ENCODE data around the gene NYAP1. TPM values are rescaled to one million over a fixed set of nuclear protein-coding genes. Genes with fewer than 3 reads are reported as not detected.
A peak's percentile ranks its signal among the peaks of the same experiment; 100 is the strongest.
"Not testable (repeated sequence)": the region's sequence is repeated elsewhere in the genome, so short reads cannot be mapped to it uniquely, and the experiment has no call there.

Gene NYAP1
- total RNA-seq, 4 donors from 2014 or later = 8.8 to 21.3 (median 11.4) TPM

- no peaks in the 10 kb centered on the region for H3K9me3 ChIP-seq
- H3K4me1 ChIP-seq = peaks cover 0 to 22% (median 11%) of the 10 kb centered on the region in 4 donors
- H3K36me3 ChIP-seq = peaks cover 0 to 17% (median 7%) of the 10 kb centered on the region in 3 donors
- H3K27me3 ChIP-seq = no peaks in the 10 kb centered on the region
- TF ChIP-seq CTCF (IDR thresholded peaks at IDR 0.05) = no peak
- no peak for TF ChIP-seq EP300 (IDR thresholded peaks at IDR 0.05)
- no peak for TF ChIP-seq POLR2A (IDR thresholded peaks at IDR 0.05)
- no peak overlapping the region for H3K4me3 ChIP-seq
- DNase-seq (ENCODE audit: low spot score in 2 of 2) = no peak
- peak overlapping the region in 1 of 4 donors; percentile 22 for H3K27ac ChIP-seq
- 49 to 55% methylated on average over 2 of the region's 2 CpGs for WGBS, 2 donors
Observed at GRCh38 chr7:100438172-100438571, 45.6 kb upstream of the NYAP1 start.

GRCh38 chr7:100438731-100439130 is 45.0 kb upstream of the NYAP1 start:
- not testable (repeated sequence) for H3K27me3 ChIP-seq; H3K27ac ChIP-seq; H3K9me3 ChIP-seq; H3K4me3 ChIP-seq; DNase-seq (ENCODE audit: low spot score in 2 of 2)
- Histone ChIP-seq H3K4me1 (peaks cover 0 to 22% (median 11%) of the 10 kb centered on the region in 4 donors), H3K36me3 (peaks cover 0 to 12% (median 7%) of the 10 kb centered on the region in 3 donors)
- 92% methylated on average over 8 of the region's 8 CpGs for whole genome bisulfite sequencing, 2 donors

- 89 to 90% methylated on average over 7 of the region's 7 CpGs for WGBS, 2 donors
- not testable (repeated sequence) for H3K27me3 ChIP-seq; H3K9me3 ChIP-seq; H3K4me3 ChIP-seq; DNase-seq (ENCODE audit: low spot score in 2 of 2); H3K27ac ChIP-seq; H3K36me3 ChIP-seq
- H3K4me1 ChIP-seq = peaks cover 0 to 24% (median 14%) of the 10 kb centered on the region in 4 donors
Observed at GRCh38 chr7:100439244-100439643, 44.5 kb upstream of the NYAP1 start.

- Histone ChIP-seq H3K27me3 (no peaks in the 10 kb centered on the region), H3K4me3 (no peak overlapping the region), H3K27ac (no peak overlapping the region), H3K4me1 (peaks cover 0 to 23% (median 11%) of the 10 kb centered on the region in 4 donors), H3K36me3 (no peaks in the 10 kb centered on the region), H3K9me3 (no peaks in the 10 kb centered on the region)
- DNase-seq (ENCODE audit: low spot score in 2 of 2) = no peak
- no peak for TF ChIP-seq CTCF (IDR thresholded peaks at IDR 0.05)
- no peak for TF ChIP-seq POLR2A (IDR thresholded peaks at IDR 0.05)
- TF ChIP-seq EP300 (IDR thresholded peaks at IDR 0.05) = no peak
- WGBS, 2 donors = 88 to 91% methylated on average over 11 of the region's 11 CpGs
Observed at GRCh38 chr7:100441641-100442535, 41.8 kb upstream of the NYAP1 start.

- no peak for DNase-seq (ENCODE audit: low spot score in 2 of 2)
- Histone ChIP-seq H3K27ac (peak overlapping the region in 2 of 4 donors; percentile 12 to 85), H3K27me3 (no peaks in the 10 kb centered on the region), H3K4me3 (no peak overlapping the region), H3K36me3 (no peaks in the 10 kb centered on the region), H3K9me3 (no peaks in the 10 kb centered on the region), H3K4me1 (peaks cover 0 to 23% (median 11%) of the 10 kb centered on the region in 4 donors)
- TF ChIP-seq POLR2A (IDR thresholded peaks at IDR 0.05) (no peak), EP300 (IDR thresholded peaks at IDR 0.05) (no peak), CTCF (IDR thresholded peaks at IDR 0.05) (no peak)
- 85 to 93% methylated on average over 9 of the region's 9 CpGs for WGBS, 2 donors
Observed at GRCh38 chr7:100443096-100443840, 40.5 kb upstream of the NYAP1 start.
